ENCODE results near the gene GLIPR1L1.
A peak's percentile ranks its signal among the peaks of the same experiment; 100 is the strongest.

GLIPR1L1 gene

GRCh38 chr12:75302225-75302624, 32.2 kb upstream of the GLIPR1L1 start:
- TF ChIP-seq, protein P1, sequence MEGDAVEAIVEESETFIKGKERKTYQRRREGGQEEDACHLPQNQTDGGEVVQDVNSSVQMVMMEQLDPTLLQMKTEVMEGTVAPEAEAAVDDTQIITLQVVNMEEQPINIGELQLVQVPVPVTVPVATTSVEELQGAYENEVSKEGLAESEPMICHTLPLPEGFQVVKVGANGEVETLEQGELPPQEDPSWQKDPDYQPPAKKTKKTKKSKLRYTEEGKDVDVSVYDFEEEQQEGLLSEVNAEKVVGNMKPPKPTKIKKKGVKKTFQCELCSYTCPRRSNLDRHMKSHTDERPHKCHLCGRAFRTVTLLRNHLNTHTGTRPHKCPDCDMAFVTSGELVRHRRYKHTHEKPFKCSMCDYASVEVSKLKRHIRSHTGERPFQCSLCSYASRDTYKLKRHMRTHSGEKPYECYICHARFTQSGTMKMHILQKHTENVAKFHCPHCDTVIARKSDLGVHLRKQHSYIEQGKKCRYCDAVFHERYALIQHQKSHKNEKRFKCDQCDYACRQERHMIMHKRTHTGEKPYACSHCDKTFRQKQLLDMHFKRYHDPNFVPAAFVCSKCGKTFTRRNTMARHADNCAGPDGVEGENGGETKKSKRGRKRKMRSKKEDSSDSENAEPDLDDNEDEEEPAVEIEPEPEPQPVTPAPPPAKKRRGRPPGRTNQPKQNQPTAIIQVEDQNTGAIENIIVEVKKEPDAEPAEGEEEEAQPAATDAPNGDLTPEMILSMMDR (IDR thresholded peaks at IDR 0.05; ENCODE audit: control insufficient read depth, insufficient read depth, low read depth, low read length, missing control alignments), result no peak
- no peak for DNase-seq (ENCODE audit: low read depth)
- no peak overlapping the region for H3K4me3 ChIP-seq (ENCODE audit: control insufficient read depth, low read depth, low read length)

DNA sequence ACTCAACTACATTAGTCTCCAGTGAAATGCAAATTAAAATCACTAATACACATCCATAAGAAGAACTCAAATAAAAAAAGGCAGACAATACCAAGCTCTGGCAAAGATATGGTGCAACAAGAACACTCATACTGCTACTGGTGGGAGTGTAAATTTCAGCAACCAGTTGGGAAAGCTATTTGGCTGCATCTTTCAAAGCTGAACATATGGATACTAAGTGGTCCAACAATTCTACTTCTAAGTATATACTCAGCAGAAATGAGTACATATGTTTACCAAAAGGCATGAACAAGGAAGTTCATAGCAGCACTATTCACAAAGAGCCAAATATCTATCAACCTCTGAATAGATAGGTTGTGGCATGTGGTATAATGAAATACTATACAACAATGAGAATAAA, 31.7 kb upstream of the GLIPR1L1 start:
- TF ChIP-seq, protein P1 (IDR thresholded peaks at IDR 0.05; ENCODE audit: control insufficient read depth, insufficient read depth, low read depth, low read length, missing control alignments), result no peak
- no peak for DNase-seq (ENCODE audit: low read depth)
- H3K4me3 ChIP-seq (ENCODE audit: control insufficient read depth, low read depth, low read length), result no peak overlapping the region

- TF ChIP-seq, protein P1 (IDR thresholded peaks at IDR 0.05; ENCODE audit: control insufficient read depth, insufficient read depth, low read depth, low read length, missing control alignments), result no peak
- no peak for DNase-seq (ENCODE audit: low read depth)
These were observed 28.8 kb upstream of the GLIPR1L1 start for GRCh38 chr12:75305412-75306332.

GRCh38 chr12:75308279-75308678, 26.2 kb upstream of the GLIPR1L1 start:
- DNase-seq (ENCODE audit: low read depth), result no peak
- H3K4me3 ChIP-seq (ENCODE audit: control insufficient read depth, low read depth, low read length), result no peak overlapping the region
- TF ChIP-seq, protein P1 (IDR thresholded peaks at IDR 0.05; ENCODE audit: control insufficient read depth, insufficient read depth, low read depth, low read length, missing control alignments), result no peak

More at GRCh38 chr12:75305412-75306332, 28.8 kb upstream of the GLIPR1L1 start:
- no peak overlapping the region for H3K4me3 ChIP-seq (ENCODE audit: control insufficient read depth, low read depth, low read length)

GRCh38 chr12:75311369-75311768, 23.1 kb upstream of the GLIPR1L1 start:
- DNase-seq (ENCODE audit: low read depth), result no peak
- H3K4me3 ChIP-seq (ENCODE audit: control insufficient read depth, low read depth, low read length), result no peak overlapping the region
- TF ChIP-seq, protein P1 (IDR thresholded peaks at IDR 0.05; ENCODE audit: control insufficient read depth, insufficient read depth, low read depth, low read length, missing control alignments), result no peak

- no peak overlapping the region for H3K4me3 ChIP-seq (ENCODE audit: control insufficient read depth, low read depth, low read length)
- TF ChIP-seq, protein P1 (IDR thresholded peaks at IDR 0.05; ENCODE audit: control insufficient read depth, insufficient read depth, low read depth, low read length, missing control alignments), result no peak
- peak; percentile 34 for DNase-seq (ENCODE audit: low read depth)
These were observed 19.0 kb upstream of the GLIPR1L1 start for GRCh38 chr12:75315518-75315917.

All from AG09309 (cell line).